Endothelial cell of umbilical vein (primary cell): Measurements from ENCODE around the gene ATP11C. TPM values are rescaled to one million over a fixed set of nuclear protein-coding genes. Genes with fewer than 3 reads are reported as not detected.

ENCODE experiments used
- BruUV-seq: library from RNA; stranded (reverse); fragments of 400-500 nt; replicated peaks from 2 replicates; lab custom pipeline; 2021; lab: Mats Ljungman, UMichigan
- CTCF ChIA-PET: fragments of 300-600, 350-600 bp; sonication (Branson Sonifier 250); formaldehyde crosslinking; loops from one replicate; lab custom pipeline; 2021; ENCODE audit warnings: antibody characterized with exemption, inconsistent platforms; lab: Charles Lee
- POLR2A ChIA-PET: fragments of 300-600, 350-600 bp; sonication (Branson Sonifier 250); formaldehyde crosslinking; loops from one replicate; lab custom pipeline; 2021; ENCODE audit warnings: antibody characterized with exemption, inconsistent platforms; lab: Charles Lee
- DNase-seq: peaks from one replicate; pipeline ENCODE4 v3.0.0-alpha.2; 2011; ENCODE audit warnings: low read depth, low spot score
- FAIRE-seq: peaks from 2 replicates; lab custom pipeline; 2011; peaks lifted over from hg19 to GRCh38; lab: Jason Lieb, UNC
- H2AFZ ChIP-seq: 2 replicates; pipeline ENCODE4 v1.6.0; 2012; ENCODE audit warnings: low read depth, low read length, control low read depth, inconsistent platforms
- H3K27ac ChIP-seq: 2 replicates; pipeline ENCODE4 v1.5.1; 2011; ENCODE audit warnings: low read depth, mild to moderate bottlenecking, control low read depth, low read length, moderate library complexity; ENCODE audit not compliant: insufficient read depth
- H3K27me3 ChIP-seq, 2 experiments: 2 replicates each; pipeline versions ENCODE4 v1.6.0 to v1.6.1; 2011; ENCODE audit warnings: low read length in 2 of 2, mixed read lengths in 1 of 2; ENCODE audit not compliant: control insufficient read depth in 2 of 2, insufficient read depth in 2 of 2
- H3K36me3 ChIP-seq, 2 experiments: 2 replicates in 1 of 2; 3 replicates in 1 of 2; pipeline ENCODE4 v1.5.1; 2011; ENCODE audit warnings: low read length in 2 of 2, mild to moderate bottlenecking in 1 of 2, moderate library complexity in 1 of 2; ENCODE audit not compliant: control insufficient read depth in 2 of 2, insufficient read depth in 2 of 2; ENCODE audit errors: extremely low read depth in 1 of 2
- H3K4me1 ChIP-seq: 3 replicates; pipeline ENCODE4 v1.5.1; 2011; ENCODE audit warnings: mild to moderate bottlenecking, low read length; ENCODE audit not compliant: control insufficient read depth, insufficient read depth; ENCODE audit errors: extremely low read depth
- H3K4me2 ChIP-seq: 2 replicates; pipeline ENCODE4 v1.6.1; 2011; ENCODE audit warnings: low read length, control low read depth, mixed read lengths; ENCODE audit not compliant: insufficient read depth
- H3K4me3 ChIP-seq, 3 experiments: fragments of 200-600 bp in 1 of 3; sonication (generic), shearing (Covaris generic) in 1 of 3; replicated peaks in 1 of 3; 2 replicates each; pipeline ENCODE4 v1.5.1; 2011 to 2016; ENCODE audit warnings: control low read depth in 3 of 3, low read length in 3 of 3, mild to moderate bottlenecking in 2 of 3, inconsistent platforms in 1 of 3, low read depth in 1 of 3, moderate library complexity in 1 of 3; ENCODE audit not compliant: insufficient read depth in 1 of 3
- H3K79me2 ChIP-seq: 2 replicates; pipeline ENCODE4 v1.6.0; 2012; ENCODE audit warnings: low read length, inconsistent platforms; ENCODE audit not compliant: control insufficient read depth, insufficient read depth
- H3K9ac ChIP-seq: replicated peaks from 2 replicates; pipeline ENCODE3; 2011; ENCODE audit warnings: low read length, control low read depth; ENCODE audit not compliant: insufficient read depth; ENCODE audit errors: extremely low read depth
- H3K9me1 ChIP-seq: replicated peaks from 3 replicates; pipeline ENCODE4 v1.6.0; 2011; ENCODE audit warnings: mild to moderate bottlenecking, low read length; ENCODE audit not compliant: control insufficient read depth, insufficient read depth; ENCODE audit errors: extremely low read depth
- H3K9me3 ChIP-seq: replicated peaks from 2 replicates; pipeline ENCODE4 v1.5.1; 2012; ENCODE audit warnings: low read length, inconsistent platforms; ENCODE audit not compliant: control insufficient read depth, insufficient read depth
- H4K20me1 ChIP-seq: replicated peaks from 2 replicates; pipeline ENCODE3; 2011; ENCODE audit warnings: mild to moderate bottlenecking, low read length; ENCODE audit not compliant: control insufficient read depth, insufficient read depth; ENCODE audit errors: extremely low read depth
- EZH2 ChIP-seq: IDR thresholded peaks from 2 replicates; pipeline ENCODE4 v1.6.1; 2012; ENCODE audit warnings: borderline replicate concordance, low read depth, mild to moderate bottlenecking, moderate library complexity, low read length, inconsistent platforms; ENCODE audit not compliant: severe bottlenecking
- FOS ChIP-seq: IDR thresholded peaks from 2 replicates; pipeline ENCODE4 v1.6.1; 2011; ENCODE audit warnings: mild to moderate bottlenecking, low read length, moderate library complexity, borderline replicate concordance; ENCODE audit not compliant: insufficient read depth
- GATA2 ChIP-seq: IDR thresholded peaks from 2 replicates; pipeline ENCODE4 v1.7.0; 2011; ENCODE audit warnings: low read depth, mild to moderate bottlenecking, moderate library complexity, mixed read lengths, low read length; ENCODE audit not compliant: insufficient read length, insufficient read depth
- JUN ChIP-seq: IDR thresholded peaks from 2 replicates; pipeline ENCODE4 v1.6.1; 2011; ENCODE audit warnings: borderline replicate concordance, low read depth; ENCODE audit not compliant: insufficient read length, insufficient read depth
- MAX ChIP-seq: IDR thresholded peaks from 2 replicates; pipeline ENCODE4 v1.6.1; 2011; ENCODE audit not compliant: insufficient read depth, insufficient read length
- MYC ChIP-seq: IDR thresholded peaks from one replicate; pipeline ENCODE4 v1.6.1; 2011; ENCODE audit warnings: mild to moderate bottlenecking, low read depth, low read length
- POLR2A ChIP-seq: IDR thresholded peaks from 2 replicates; pipeline ENCODE4 v1.6.1; 2012; ENCODE audit warnings: low read depth, mild to moderate bottlenecking, control low read depth, low read length
- POLR2AphosphoS5 ChIP-seq: IDR thresholded peaks from 2 replicates; pipeline ENCODE4 v1.6.1; 2012; ENCODE audit warnings: low read depth, mild to moderate bottlenecking, control low read depth, low read length, moderate library complexity; ENCODE audit not compliant: insufficient read depth
- dilution Hi-C: fragments of 300-500 bp; cut with MboI; formaldehyde crosslinking; loops from one replicate; pipeline ENCODE4 v1.15.0; 2019; ENCODE audit warnings: low sequenced_read_pairs; ENCODE audit not compliant: extremely low pct_ligation_motif_present
- intact Hi-C: fragments of 100-400 bp; cut with micrococcal nuclease; formaldehyde crosslinking; loops from one replicate; pipeline ENCODE4 v1.10.0; 2022
- polyA plus RNA-seq, 4 experiments: library from polyadenylated mRNA; depleted of rRNA in 3 of 4; stranded (reverse) in 3 of 4; unstranded in 1 of 4; fragments of >200 nt; gene quantifications; 2 replicates each; pipeline versions ENCODE4 v1.2.1 to v1.2.3, GENCODE V29; 2011 to 2012; ENCODE audit warnings: missing spikeins in 1 of 4
- total RNA-seq: library from RNA; stranded (reverse); gene quantifications from 2 replicates; pipeline ENCODE4 v1.2.3, GENCODE V29; 2021

ATP11C gene
- total and polyA plus RNA-seq, 2 donors (not counting 3 experiments of a cell fraction or from before 2014, with no cell fraction given): 9.1 to 31.8 TPM

GRCh38 chrX:139907078-139907477 is 25.8 kb downstream of the ATP11C start:
- no peaks in the 10 kb centered on the region for H3K27me3 ChIP-seq
- H3K27ac ChIP-seq: no peak overlapping the region
- H2AFZ ChIP-seq: no peak overlapping the region
- POLR2A ChIA-PET: no interaction called here
- no peaks in the 10 kb centered on the region for H4K20me1 ChIP-seq
- intact Hi-C loops (no loop called here), dilution Hi-C loops (no loop called here)
- peaks cover 16% of the 10 kb centered on the region for H3K4me1 ChIP-seq
- no TSS peak for BruUV-seq
- TF ChIP-seq FOS (no peak), POLR2A (no peak), EZH2 (no peak), POLR2AphosphoS5 (no peak), JUN (no peak), GATA2 (no peak)
- CTCF ChIA-PET: no interaction called here
- H3K9ac ChIP-seq: no peak overlapping the region
- no peaks in the 10 kb centered on the region for H3K9me1 ChIP-seq
- no peak overlapping the region for H3K4me3 ChIP-seq
- peaks cover 35% of the 10 kb centered on the region for H3K79me2 ChIP-seq
- no peaks in the 10 kb centered on the region for H3K9me3 ChIP-seq
- no peaks in the 10 kb centered on the region for H3K36me3 ChIP-seq
- FAIRE-seq (no peak), DNase-seq (no peak)
- no peak overlapping the region for H3K4me2 ChIP-seq

- no peak for FAIRE-seq
- POLR2A ChIA-PET: no interaction called here
- dilution Hi-C loops: no loop called here
These were observed 27.1 kb downstream of the ATP11C start for GRCh38 chrX:139905743-139906142.

More at GRCh38 chrX:139905743-139906142, 27.1 kb downstream of the ATP11C start:
- no peak for DNase-seq
- H3K4me3 ChIP-seq: no peak overlapping the region
- H3K9me3 ChIP-seq: no peaks in the 10 kb centered on the region
- TF ChIP-seq MYC (no peak), EZH2 (no peak), POLR2A (no peak), FOS (no peak), GATA2 (no peak), MAX (no peak)
- no TSS peak for BruUV-seq
- H3K9me1 ChIP-seq: no peaks in the 10 kb centered on the region
- H3K79me2 ChIP-seq: peaks cover 30% of the 10 kb centered on the region
- no peaks in the 10 kb centered on the region for H3K27me3 ChIP-seq
- no peak overlapping the region for H3K27ac ChIP-seq
- H3K9ac ChIP-seq: no peak overlapping the region
- peaks cover 16% of the 10 kb centered on the region for H3K4me1 ChIP-seq
- CTCF ChIA-PET: interaction anchor here (1.4 kb wide), 1 partner anchor 10 kb away, joined by 3 read pairs; no protein-coding TSS in a partner anchor
- no peak overlapping the region for H2AFZ ChIP-seq
- no peaks in the 10 kb centered on the region for H3K36me3 ChIP-seq
- intact Hi-C loops: loop anchor here (2.0 kb wide), 1 partner anchor 15 kb away; no protein-coding TSS in a partner anchor
- H4K20me1 ChIP-seq: no peaks in the 10 kb centered on the region
- H3K4me2 ChIP-seq: peak overlapping the region; percentile 36
